ENCODE measurements around the gene RRP1. TPM values are rescaled to one million over a fixed set of nuclear protein-coding genes. Genes with fewer than 3 reads are reported as not detected.
A peak's percentile ranks its signal among the peaks of the same experiment; 100 is the strongest.

RRP1 gene
- total RNA-seq, 1 experiment from 2014 or later = 53.9 TPM

- Histone ChIP-seq H4K20me1 (ENCODE audit: insufficient read depth) (no peaks in the 10 kb centered on the region), H3K9me2 (ENCODE audit: insufficient read depth) (no peaks in the 10 kb centered on the region), H3K9me3 (ENCODE audit: control insufficient read depth in 1 of 2, insufficient read depth in 1 of 2, low read depth in 1 of 2, low read length in 2 of 2) (no peaks in the 10 kb centered on the region), H3K79me2 (ENCODE audit: insufficient read depth, low read length) (no peaks in the 10 kb centered on the region), H3K9ac (ENCODE audit: low read length) (no peak overlapping the region), H2AFZ (ENCODE audit: low read depth, low read length, poor library complexity, severe bottlenecking) (no peak overlapping the region), H3K4me3 (replicated peaks in 1 of 2; ENCODE audit: low read depth in 1 of 2, low read length in 2 of 2) (no peak overlapping the region), H3K27ac (ENCODE audit: low read depth, low read length) (no peak overlapping the region), H3K36me3 (ENCODE audit: control insufficient read depth in 1 of 2, insufficient read depth in 2 of 2, low read length in 2 of 2) (no peaks in the 10 kb centered on the region), H3K4me1 (ENCODE audit: control insufficient read depth in 1 of 2, insufficient read depth in 2 of 2, low read length in 2 of 2) (peaks cover 0 to 24% of the 10 kb centered on the region in 2 experiments; a peak in 2 of 4 replicates), H3K27me3 (ENCODE audit: insufficient read depth, low read length) (no peaks in the 10 kb centered on the region), H3K4me2 (ENCODE audit: low read length) (peak overlapping the region; percentile 28; the same call in 1 of the 2 replicates)
- CTCF ChIA-PET = no interaction called here
- no TSS peak for BruUV-seq (replicated peaks)
- ATAC-seq (no peak), DNase-seq (ENCODE audit: low read depth, low spot score) (no peak)
- no peak for TF ChIP-seq SP1 (IDR thresholded peaks at IDR 0.05; ENCODE audit: low read depth)
- POLR2A ChIA-PET = no interaction called here
- intact Hi-C loops (cut with micrococcal nuclease) = no loop called here
- RAD21 ChIA-PET (ENCODE audit: low non-redundant PET in 1 of 2, low total read pairs in 2 of 2, uncharacterized antibody in 2 of 2, unreplicated experiment in 2 of 2) = no interaction called here
These were observed 35.2 kb downstream of the RRP1 start for GRCh38 chr21:43824333-43825241.

GRCh38 chr21:43825242-43825935 is 36.0 kb downstream of the RRP1 start:
- no peaks in the 10 kb centered on the region for H3K9me2 ChIP-seq (ENCODE audit: insufficient read depth)
- no peaks in the 10 kb centered on the region for H3K9me3 ChIP-seq (ENCODE audit: control insufficient read depth in 1 of 2, insufficient read depth in 1 of 2, low read depth in 1 of 2, low read length in 2 of 2)
- H3K27ac ChIP-seq (ENCODE audit: low read depth, low read length) = no peak overlapping the region; the same call in 1 of the 2 replicates
- CTCF ChIA-PET = no interaction called here
- RAD21 ChIA-PET (ENCODE audit: low non-redundant PET in 1 of 2, low total read pairs in 2 of 2, uncharacterized antibody in 2 of 2, unreplicated experiment in 2 of 2) = no interaction called here
- no peak overlapping the region for H3K4me3 ChIP-seq (replicated peaks in 1 of 2; ENCODE audit: low read depth in 1 of 2, low read length in 2 of 2)
- no peaks in the 10 kb centered on the region for H3K27me3 ChIP-seq (ENCODE audit: insufficient read depth, low read length)
- intact Hi-C loops (cut with micrococcal nuclease) = no loop called here
- no peak overlapping the region for H3K9ac ChIP-seq (ENCODE audit: low read length)
- no peaks in the 10 kb centered on the region for H4K20me1 ChIP-seq (ENCODE audit: insufficient read depth)
- no peaks in the 10 kb centered on the region for H3K36me3 ChIP-seq (ENCODE audit: control insufficient read depth in 1 of 2, insufficient read depth in 2 of 2, low read length in 2 of 2)
- DNase-seq (ENCODE audit: low read depth, low spot score) = no peak
- peaks cover 0 to 24% of the 10 kb centered on the region in 2 experiments; a peak in 2 of 4 replicates for H3K4me1 ChIP-seq (ENCODE audit: control insufficient read depth in 1 of 2, insufficient read depth in 2 of 2, low read length in 2 of 2)
- no peak for TF ChIP-seq REST (IDR thresholded peaks at IDR 0.05; ENCODE audit: low read depth)
- TF ChIP-seq EGR1 (IDR thresholded peaks at IDR 0.05; ENCODE audit: low read depth) = no peak
- TF ChIP-seq JUND (IDR thresholded peaks at IDR 0.05) = no peak
- no peak for TF ChIP-seq CEBPB (IDR thresholded peaks at IDR 0.05; ENCODE audit: low read depth)
- no peak for TF ChIP-seq SRF (IDR thresholded peaks at IDR 0.05; ENCODE audit: low read depth)
- TF ChIP-seq EZH2 (IDR thresholded peaks at IDR 0.05) = no peak
- ATAC-seq = no peak
- no TSS peak for BruUV-seq (replicated peaks)
- H3K79me2 ChIP-seq (ENCODE audit: insufficient read depth, low read length) = no peaks in the 10 kb centered on the region
- no peak overlapping the region for H3K4me2 ChIP-seq (ENCODE audit: low read length)
- POLR2A ChIA-PET = no interaction called here
- H2AFZ ChIP-seq (ENCODE audit: low read depth, low read length, poor library complexity, severe bottlenecking) = no peak overlapping the region
